Stimulated activated CD8-positive, alpha-beta memory T cell treated with anti-CD3 and anti-CD28 coated beads, Interleukin-7, amount 100 ng/mL, for 48 hours (primary cell): ENCODE results near the gene TAS2R20.

Source experiments
- DNase-seq, 2 donors: peaks; one replicate each; pipeline ENCODE4 v3.0.0-alpha.2; 2020; ENCODE audit warnings: low read depth in 1 of 2; ENCODE audit errors: extremely low read depth in 1 of 2

TAS2R20 gene

GRCh38 chr12:10960211-10960610, 37.9 kb downstream of the TAS2R20 start:
- DNase-seq = no peak

- no peak for DNase-seq
Measured at GRCh38 chr12:10959804-10960203, 38.3 kb downstream of the TAS2R20 start.

GRCh38 chr12:10957741-10958140, 40.4 kb downstream of the TAS2R20 start:
- DNase-seq = no peak

- no peak for DNase-seq
Measured at GRCh38 chr12:10956085-10956484, 42.0 kb downstream of the TAS2R20 start.

DNA sequence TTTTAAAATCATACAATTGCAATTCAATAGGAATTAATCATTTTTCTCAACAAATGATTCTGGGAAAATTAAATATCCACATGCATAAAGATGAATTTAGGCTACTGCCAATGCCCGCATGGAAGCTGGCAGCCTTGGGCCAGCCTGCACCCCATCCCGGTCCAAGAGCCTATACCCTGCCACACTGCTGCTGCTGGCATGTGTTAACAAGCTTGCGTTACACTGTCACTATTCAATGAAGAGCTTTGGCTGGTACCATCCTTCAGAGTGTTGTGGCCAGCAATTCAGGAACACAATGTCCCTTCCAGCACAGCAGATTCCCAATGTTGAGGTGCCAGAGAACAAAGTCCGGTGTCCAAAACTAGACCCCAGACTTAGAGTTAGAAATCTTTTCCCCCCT, 45.5 kb downstream of the TAS2R20 start:
- no peak for DNase-seq
